Measurements from ENCODE around the gene FXYD7.

FXYD7 gene

DNA sequence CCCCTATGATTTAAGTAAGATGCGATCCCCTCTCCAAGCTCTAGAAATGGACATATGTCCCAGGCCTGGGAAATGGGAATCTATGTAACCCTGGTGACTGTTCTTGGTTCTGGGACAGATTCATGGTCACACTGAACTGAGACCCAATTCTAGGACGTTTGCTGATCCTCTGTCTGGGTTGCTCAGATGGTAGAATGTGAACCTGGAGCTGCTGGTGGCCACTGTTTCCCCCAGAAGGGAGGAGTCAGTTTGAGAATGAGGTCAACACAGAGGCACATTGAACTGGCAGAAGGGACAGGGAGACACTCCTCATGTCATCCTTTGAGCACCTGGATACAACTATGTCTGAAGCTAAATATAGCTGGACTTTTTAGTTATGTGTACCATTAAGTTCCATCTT lies 56.4 kb downstream of the FXYD7 start:
- no peak for DNase-seq (ENCODE audit: low spot score)

GRCh38 chr19:35202722-35203688 lies 60.0 kb downstream of the FXYD7 start:
- no peak for DNase-seq (ENCODE audit: low spot score)

Data from CD4-positive, alpha-beta T cell treated with Interleukin-2 at 100 ng/mL for 4 hours (primary cell).